ENCODE results near the gene SHANK2. TPM values are rescaled to one million over a fixed set of nuclear protein-coding genes. Genes with fewer than 3 reads are reported as not detected.

Gene SHANK2
- polyA plus RNA-seq, 3 donors = not detected

DNA sequence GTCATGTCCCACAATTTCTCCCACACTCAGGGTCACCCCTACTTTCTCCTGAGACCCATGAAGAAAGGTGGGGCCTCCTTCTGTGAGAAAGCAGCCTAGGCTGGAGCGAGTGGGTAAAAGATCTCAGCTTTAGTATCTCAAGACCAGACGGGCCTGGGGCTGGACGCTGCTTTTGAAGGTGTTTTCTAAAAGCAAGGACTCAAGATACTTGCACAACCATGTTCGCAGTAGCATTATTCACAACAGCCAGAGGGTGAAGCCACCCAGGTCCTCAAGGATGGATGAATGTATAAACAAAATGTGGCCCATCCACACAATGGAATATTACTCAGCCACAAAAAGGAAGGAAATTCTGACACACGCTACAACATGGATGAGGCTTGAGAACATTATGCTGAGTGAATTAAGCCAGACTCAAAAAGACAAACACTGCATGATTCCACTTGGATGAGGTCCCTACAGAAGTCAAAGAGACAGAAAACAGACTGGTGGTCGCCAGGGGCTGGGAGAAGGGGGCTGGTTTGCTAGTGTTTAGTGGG lies 10.6 kb downstream of the SHANK2 start:
- no peak overlapping the region for H3K4me2 ChIP-seq (replicated peaks; ENCODE audit: extremely low read depth, low read length, poor library complexity, severe bottlenecking)
- no peaks in the 10 kb centered on the region for H3K79me2 ChIP-seq (ENCODE audit: insufficient read depth, low read length)
- peaks cover 0 to 6% (median 0%) of the 10 kb centered on the region in 7 donors for H3K9me3 Mint-ChIP-seq
- H3K4me1 Mint-ChIP-seq = peaks cover 7% of the 10 kb centered on the region
- 95% methylated on average over 3 of the region's 6 CpGs for whole genome bisulfite sequencing (ENCODE audit: insufficient coverage)
- no peak overlapping the region for H3K27ac ChIP-seq (ENCODE audit: low read depth in 1 of 2, low read length in 2 of 2)
- no peaks in the 10 kb centered on the region for H3K36me3 ChIP-seq (replicated peaks in 1 of 2; ENCODE audit: control insufficient read depth in 1 of 2, insufficient read depth in 2 of 2, low read length in 2 of 2)
- H3K4me3 Mint-ChIP-seq = no peak overlapping the region
- peaks cover 6 to 18% (median 10%) of the 10 kb centered on the region in 3 donors for H3K27me3 Mint-ChIP-seq (ENCODE audit: low read depth in 3 of 3)
- peaks cover 0 to 8% of the 10 kb centered on the region in 2 donors for H3K27me3 ChIP-seq (ENCODE audit: control insufficient read depth in 2 of 2, insufficient read depth in 2 of 2, low read length in 2 of 2)
- no peak overlapping the region for H3K9ac ChIP-seq (ENCODE audit: insufficient read depth, low read length, poor library complexity, severe bottlenecking)
- no peak overlapping the region for H3K27ac Mint-ChIP-seq
- intact Hi-C loops (cut with micrococcal nuclease) = no loop called here
- no peak overlapping the region for H3K4me3 ChIP-seq (replicated peaks in 1 of 3; ENCODE audit: low read depth in 2 of 3, low read length in 3 of 3)
- no peaks in the 10 kb centered on the region for H3K9me3 ChIP-seq (replicated peaks in 1 of 2; ENCODE audit: control insufficient read depth in 1 of 2, insufficient read depth in 1 of 2, low read length in 2 of 2)
- H4K20me1 ChIP-seq (ENCODE audit: insufficient read depth, low read length) = no peaks in the 10 kb centered on the region
- H2AFZ ChIP-seq (ENCODE audit: insufficient read depth, low read depth, low read length, poor library complexity, severe bottlenecking) = no peak overlapping the region
- no peaks in the 10 kb centered on the region for H3K4me1 ChIP-seq (ENCODE audit: control insufficient read depth in 1 of 2, insufficient read depth in 2 of 2, low read length in 2 of 2)
- no peak for DNase-seq
- TF ChIP-seq, protein P1, sequence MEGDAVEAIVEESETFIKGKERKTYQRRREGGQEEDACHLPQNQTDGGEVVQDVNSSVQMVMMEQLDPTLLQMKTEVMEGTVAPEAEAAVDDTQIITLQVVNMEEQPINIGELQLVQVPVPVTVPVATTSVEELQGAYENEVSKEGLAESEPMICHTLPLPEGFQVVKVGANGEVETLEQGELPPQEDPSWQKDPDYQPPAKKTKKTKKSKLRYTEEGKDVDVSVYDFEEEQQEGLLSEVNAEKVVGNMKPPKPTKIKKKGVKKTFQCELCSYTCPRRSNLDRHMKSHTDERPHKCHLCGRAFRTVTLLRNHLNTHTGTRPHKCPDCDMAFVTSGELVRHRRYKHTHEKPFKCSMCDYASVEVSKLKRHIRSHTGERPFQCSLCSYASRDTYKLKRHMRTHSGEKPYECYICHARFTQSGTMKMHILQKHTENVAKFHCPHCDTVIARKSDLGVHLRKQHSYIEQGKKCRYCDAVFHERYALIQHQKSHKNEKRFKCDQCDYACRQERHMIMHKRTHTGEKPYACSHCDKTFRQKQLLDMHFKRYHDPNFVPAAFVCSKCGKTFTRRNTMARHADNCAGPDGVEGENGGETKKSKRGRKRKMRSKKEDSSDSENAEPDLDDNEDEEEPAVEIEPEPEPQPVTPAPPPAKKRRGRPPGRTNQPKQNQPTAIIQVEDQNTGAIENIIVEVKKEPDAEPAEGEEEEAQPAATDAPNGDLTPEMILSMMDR (IDR thresholded peaks at IDR 0.05) = no peak
- no peaks in the 10 kb centered on the region for H3K36me3 Mint-ChIP-seq

GRCh38 chr11:71240865-71241691 lies 11.3 kb downstream of the SHANK2 start:
- Histone ChIP-seq H3K9me3 (replicated peaks in 1 of 2; ENCODE audit: control insufficient read depth in 1 of 2, insufficient read depth in 1 of 2, low read length in 2 of 2) (no peaks in the 10 kb centered on the region), H3K79me2 (ENCODE audit: insufficient read depth, low read length) (no peaks in the 10 kb centered on the region), H3K9ac (ENCODE audit: insufficient read depth, low read length, poor library complexity, severe bottlenecking) (no peak overlapping the region), H3K27ac (ENCODE audit: low read depth in 1 of 2, low read length in 2 of 2) (no peak overlapping the region), H3K4me2 (replicated peaks; ENCODE audit: extremely low read depth, low read length, poor library complexity, severe bottlenecking) (no peak overlapping the region), H3K4me3 (replicated peaks in 1 of 3; ENCODE audit: low read depth in 2 of 3, low read length in 3 of 3) (no peak overlapping the region), H3K4me1 (ENCODE audit: control insufficient read depth in 1 of 2, insufficient read depth in 2 of 2, low read length in 2 of 2) (no peaks in the 10 kb centered on the region), H3K27me3 (ENCODE audit: control insufficient read depth in 2 of 2, insufficient read depth in 2 of 2, low read length in 2 of 2) (peaks cover 0 to 3% of the 10 kb centered on the region in 2 donors), H3K36me3 (replicated peaks in 1 of 2; ENCODE audit: control insufficient read depth in 1 of 2, insufficient read depth in 2 of 2, low read length in 2 of 2) (no peaks in the 10 kb centered on the region), H4K20me1 (ENCODE audit: insufficient read depth, low read length) (no peaks in the 10 kb centered on the region), H2AFZ (ENCODE audit: insufficient read depth, low read depth, low read length, poor library complexity, severe bottlenecking) (no peak overlapping the region)
- 19% methylated on average over 11 of the region's 17 CpGs for WGBS (ENCODE audit: insufficient coverage)
- no peak overlapping the region for H3K27ac Mint-ChIP-seq
- peaks cover 7% of the 10 kb centered on the region for H3K4me1 Mint-ChIP-seq
- H3K27me3 Mint-ChIP-seq (ENCODE audit: low read depth in 3 of 3) = peaks cover 8 to 16% (median 10%) of the 10 kb centered on the region in 3 donors
- H3K4me3 Mint-ChIP-seq = peak overlapping the region in 1 of 2 donors; percentile 23
- H3K36me3 Mint-ChIP-seq = no peaks in the 10 kb centered on the region
- no peak for DNase-seq
- intact Hi-C loops (cut with micrococcal nuclease) = no loop called here
- H3K9me3 Mint-ChIP-seq = peaks cover 0 to 6% (median 0%) of the 10 kb centered on the region in 7 donors
- TF ChIP-seq, protein P1 (IDR thresholded peaks at IDR 0.05) = no peak
